Measurements from ENCODE around the gene ADGRG6. TPM values are rescaled to one million over a fixed set of nuclear protein-coding genes. Genes with fewer than 3 reads are reported as not detected.

The ADGRG6 gene
- total and polyA plus RNA-seq, 2 of the 8 experiments (the other 6 are each of a cell fraction or from before 2014, with no cell fraction given), result 1.1 to 6.2 TPM

- Histone ChIP-seq H3K79me1 (ENCODE audit: low read depth, low read length) (no peaks in the 10 kb centered on the region), H2AK5ac (ENCODE audit: low read depth, low read length) (no peak overlapping the region), H3K14ac (ENCODE audit: insufficient read length) (no peak overlapping the region), H3K27me3 (replicated peaks in 1 of 4; ENCODE audit: control insufficient read depth in 3 of 4, extremely low read depth in 1 of 4, insufficient read depth in 3 of 4, low read length in 3 of 4) (no peaks in the 10 kb centered on the region), H2BK20ac (ENCODE audit: low read length) (no peak overlapping the region), H3K56ac (replicated peaks; ENCODE audit: insufficient read length, low read depth, low read length) (no peak overlapping the region), H4K8ac (ENCODE audit: extremely low read depth, insufficient read depth, low read length) (no peak overlapping the region), H3K4me3 (ENCODE audit: extremely low read depth in 1 of 4, insufficient read depth in 2 of 4, low read depth in 3 of 4, low read length in 4 of 4) (no peak overlapping the region), H3K18ac (ENCODE audit: extremely low read depth, low read length) (no peak overlapping the region), H3K9ac (replicated peaks in 1 of 4; ENCODE audit: extremely low read depth in 1 of 4, low read depth in 3 of 4, low read length in 3 of 4) (no peak overlapping the region), H4K5ac (ENCODE audit: insufficient read length, low read depth, low read length) (no peak overlapping the region), H3K9me3 (ENCODE audit: insufficient read depth in 2 of 2, low read depth in 1 of 2, low read length in 1 of 2) (no peaks in the 10 kb centered on the region), H3K4me2 (ENCODE audit: insufficient read depth in 1 of 2, low read depth in 2 of 2, low read length in 2 of 2) (no peak overlapping the region), H3K4me1 (replicated peaks in 1 of 4; ENCODE audit: control insufficient read depth in 3 of 4, insufficient read depth in 4 of 4, low read length in 3 of 4) (no peaks in the 10 kb centered on the region), H3K36me3 (ENCODE audit: control insufficient read depth in 2 of 4, insufficient read depth in 4 of 4, low read length in 3 of 4) (no peaks in the 10 kb centered on the region), H3K23me2 (ENCODE audit: low read depth, low read length) (no peaks in the 10 kb centered on the region), H3K79me2 (ENCODE audit: control insufficient read depth in 1 of 2, insufficient read depth in 2 of 2, low read length in 2 of 2) (no peaks in the 10 kb centered on the region), H2BK5ac (ENCODE audit: low read depth, low read length) (no peak overlapping the region), H4K91ac (replicated peaks; ENCODE audit: insufficient read length, low read length) (no peak overlapping the region), H2BK12ac (ENCODE audit: low read depth, low read length) (no peak overlapping the region), H3K27ac (ENCODE audit: low read depth, low read length) (no peak overlapping the region), H3K4ac (replicated peaks; ENCODE audit: insufficient read length, low read depth, low read length) (no peak overlapping the region), H2AFZ (ENCODE audit: low read length) (no peak overlapping the region), H2BK120ac (replicated peaks; ENCODE audit: low read depth, low read length) (no peak overlapping the region), H4K20me1 (replicated peaks in 1 of 2; ENCODE audit: control insufficient read depth in 1 of 2, insufficient read depth in 2 of 2, low read length in 2 of 2) (no peaks in the 10 kb centered on the region), H3K23ac (ENCODE audit: insufficient read length) (no peak overlapping the region), H2BK15ac (ENCODE audit: low read length) (no peak overlapping the region)
- DNase-seq (ENCODE audit: low read depth in 1 of 2, low spot score in 2 of 2), result no peak
- no peak for FAIRE-seq
- CTCF ChIA-PET (ENCODE audit: partially characterized antibody), result interaction anchor here (1.8 kb wide), 1 partner anchor 11 kb away, joined by 7 read pairs; no protein-coding TSS in a partner anchor
- 91% methylated on average over 2 of the region's 2 CpGs; no CpG with 5 or more reads in 1 of the 2 experiments for WGBS, 2 experiments (ENCODE audit: extremely low coverage in 1 of 2, insufficient coverage in 1 of 2, insufficient read length in 1 of 2, insufficient replicate concordance in 2 of 2, low coverage in 1 of 2, low lambda C conversion rate in 2 of 2, missing lambda C conversion rate in 1 of 2)
- TF ChIP-seq CHD2 (IDR thresholded peaks at IDR 0.05; ENCODE audit: low read length) (no peak), CBX5 (IDR thresholded peaks at IDR 0.05; ENCODE audit: low read depth, low read length) (no peak), TCF12 (IDR thresholded peaks at IDR 0.05; ENCODE audit: low read depth, low read length) (no peak), MAFK (IDR thresholded peaks at IDR 0.05; ENCODE audit: low read depth, low read length) (no peak), GTF2F1 (IDR thresholded peaks at IDR 0.05; ENCODE audit: borderline replicate concordance, low read depth, low read length) (no peak), RAD21 (IDR thresholded peaks at IDR 0.05 in 1 of 2, conservative IDR thresholded peaks at IDR 0.05 in 1 of 2; ENCODE audit: low read depth in 2 of 2, low read length in 2 of 2) (no peak), EGR1 (IDR thresholded peaks at IDR 0.05; ENCODE audit: borderline replicate concordance, low read depth, low read length) (no peak), CTCF (IDR thresholded peaks at IDR 0.05; ENCODE audit: control extremely low read depth in 1 of 3, insufficient read depth in 1 of 3, low read depth in 1 of 3, low read length in 3 of 3) (no peak), EZH2 (IDR thresholded peaks at IDR 0.05; ENCODE audit: low read depth, low read length, severe bottlenecking) (no peak), KDM4A (IDR thresholded peaks at IDR 0.05; ENCODE audit: low read depth, low read length, severe bottlenecking) (no peak)
- POLR2A ChIA-PET (ENCODE audit: partially characterized antibody), result no interaction called here
Observed at GRCh38 chr6:142485256-142485655, 183.4 kb downstream of the ADGRG6 start.

Measured in H1 (cell line).